Mucosa of rectum (tissue), 2 donors: ENCODE results near the gene SMIM35.

Experiments
- H3K27ac ChIP-seq, 2 donors: one replicate each; pipeline ENCODE4 v1.7.0; 2013; ENCODE audit warnings: inconsistent platforms in 2 of 2, low read depth in 2 of 2, low read length in 2 of 2
- H3K27me3 ChIP-seq, 2 donors: one replicate each; pipeline ENCODE4 v1.7.0; 2013; ENCODE audit warnings: low read length in 2 of 2; ENCODE audit not compliant: control insufficient read depth in 2 of 2, insufficient read depth in 2 of 2
- H3K36me3 ChIP-seq, 2 donors: one replicate each; pipeline ENCODE4 v1.7.0; 2013; ENCODE audit warnings: low read length in 2 of 2; ENCODE audit not compliant: control insufficient read depth in 2 of 2, insufficient read depth in 2 of 2
- H3K4me1 ChIP-seq, 2 donors: one replicate each; pipeline ENCODE4 v1.7.0; 2013; ENCODE audit warnings: low read length in 2 of 2, mild to moderate bottlenecking in 1 of 2; ENCODE audit not compliant: control insufficient read depth in 2 of 2, insufficient read depth in 2 of 2
- H3K4me3 ChIP-seq, 2 donors: one replicate each; pipeline ENCODE4 v1.7.0; 2013; ENCODE audit warnings: low read length in 2 of 2
- H3K9ac ChIP-seq, 2 donors: one replicate each; pipeline ENCODE4 v1.7.0; 2013; ENCODE audit warnings: low read length in 2 of 2, low read depth in 1 of 2, mild to moderate bottlenecking in 1 of 2
- H3K9me3 ChIP-seq, 2 donors: one replicate each; pipeline ENCODE4 v1.7.0; 2013; ENCODE audit warnings: low read length in 2 of 2; ENCODE audit not compliant: control insufficient read depth in 2 of 2
- donor health status: healthy.
- donor health status: Normal muscosa, but diverticular disease.

The SMIM35 gene

DNA sequence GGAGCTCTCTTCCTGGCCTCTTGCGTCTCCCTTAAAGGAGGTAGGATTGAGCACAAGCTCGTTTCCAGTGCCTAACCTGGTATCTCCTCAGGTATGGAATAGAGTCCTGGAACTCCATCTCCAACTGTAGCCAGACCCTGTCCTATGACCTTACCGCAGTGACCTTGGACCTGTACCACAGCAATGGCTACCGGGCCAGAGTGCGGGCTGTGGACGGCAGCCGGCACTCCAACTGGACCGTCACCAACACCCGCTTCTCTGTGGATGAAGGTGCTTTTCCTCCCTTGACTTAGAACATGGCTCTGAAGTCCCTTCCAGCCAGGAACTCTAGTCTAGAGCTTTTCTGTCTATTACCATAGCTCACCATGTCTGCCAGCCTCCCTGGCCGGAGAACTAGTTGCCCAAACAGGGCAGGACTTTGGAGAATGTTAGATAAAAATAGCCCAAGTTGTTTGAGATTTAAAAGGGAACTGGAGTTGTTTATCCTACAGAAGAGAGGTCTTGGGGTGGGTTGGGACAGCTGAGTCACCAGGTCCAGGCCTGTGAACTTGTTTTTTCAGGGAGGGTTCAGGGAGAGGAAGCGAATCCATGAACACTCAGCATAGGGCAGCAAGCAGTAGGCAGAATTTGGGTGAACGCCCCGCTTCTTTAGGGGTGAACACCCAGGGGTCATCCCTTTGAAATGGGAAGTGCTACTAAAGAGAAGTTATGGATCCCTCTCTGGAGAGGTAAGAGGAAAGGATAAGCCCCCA is 97.2 kb downstream of the SMIM35 start:
- Histone ChIP-seq H3K4me3 (peak overlapping the region in 1 of 2 donors; percentile 61), H3K4me1 (peaks cover 9 to 10% of the 10 kb centered on the region in 2 donors), H3K27ac (peak overlapping the region; percentile 34 to 68), H3K9ac (peak overlapping the region; percentile 21 to 47), H3K27me3 (peaks cover 0 to 2% of the 10 kb centered on the region in 2 donors), H3K9me3 (no peaks in the 10 kb centered on the region), H3K36me3 (peaks cover 0 to 21% of the 10 kb centered on the region in 2 donors)

DNA sequence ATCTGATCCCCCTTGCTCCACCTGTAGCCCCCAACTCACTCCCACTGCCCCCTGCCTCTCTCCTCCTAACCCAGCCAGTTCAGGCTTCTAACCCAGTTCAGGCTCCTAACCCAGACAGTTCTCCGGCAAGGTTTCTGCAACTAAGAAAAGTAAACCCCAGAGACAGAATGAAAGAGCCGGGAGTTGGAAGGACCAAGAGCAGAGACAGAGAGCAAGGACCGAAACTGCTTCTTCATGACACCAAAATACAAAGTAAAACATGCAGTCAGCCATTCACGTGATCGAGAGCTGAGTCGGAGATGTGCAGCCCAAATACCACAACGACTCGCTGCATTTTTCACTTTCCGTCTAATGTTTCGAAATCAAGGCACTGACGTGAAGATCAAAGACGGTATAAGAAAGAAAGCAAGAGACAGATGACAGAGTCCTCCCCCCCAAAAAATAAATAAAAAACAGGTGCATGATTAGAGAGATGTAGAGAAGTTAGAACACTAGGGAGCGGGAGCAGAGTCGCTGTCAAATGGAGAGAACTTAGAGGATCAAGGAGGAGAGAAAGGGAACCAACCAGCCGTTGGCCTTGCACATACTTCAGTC is 99.7 kb downstream of the SMIM35 start:
- Histone ChIP-seq H3K4me1 (peaks cover 5 to 9% of the 10 kb centered on the region in 2 donors), H3K9me3 (no peaks in the 10 kb centered on the region), H3K36me3 (peaks cover 0 to 6% of the 10 kb centered on the region in 2 donors), H3K27ac (peak overlapping the region; percentile 78 to 93), H3K4me3 (peak overlapping the region; percentile 72 to 84), H3K27me3 (peaks cover 0 to 2% of the 10 kb centered on the region in 2 donors), H3K9ac (peak overlapping the region; percentile 79 to 84)

DNA sequence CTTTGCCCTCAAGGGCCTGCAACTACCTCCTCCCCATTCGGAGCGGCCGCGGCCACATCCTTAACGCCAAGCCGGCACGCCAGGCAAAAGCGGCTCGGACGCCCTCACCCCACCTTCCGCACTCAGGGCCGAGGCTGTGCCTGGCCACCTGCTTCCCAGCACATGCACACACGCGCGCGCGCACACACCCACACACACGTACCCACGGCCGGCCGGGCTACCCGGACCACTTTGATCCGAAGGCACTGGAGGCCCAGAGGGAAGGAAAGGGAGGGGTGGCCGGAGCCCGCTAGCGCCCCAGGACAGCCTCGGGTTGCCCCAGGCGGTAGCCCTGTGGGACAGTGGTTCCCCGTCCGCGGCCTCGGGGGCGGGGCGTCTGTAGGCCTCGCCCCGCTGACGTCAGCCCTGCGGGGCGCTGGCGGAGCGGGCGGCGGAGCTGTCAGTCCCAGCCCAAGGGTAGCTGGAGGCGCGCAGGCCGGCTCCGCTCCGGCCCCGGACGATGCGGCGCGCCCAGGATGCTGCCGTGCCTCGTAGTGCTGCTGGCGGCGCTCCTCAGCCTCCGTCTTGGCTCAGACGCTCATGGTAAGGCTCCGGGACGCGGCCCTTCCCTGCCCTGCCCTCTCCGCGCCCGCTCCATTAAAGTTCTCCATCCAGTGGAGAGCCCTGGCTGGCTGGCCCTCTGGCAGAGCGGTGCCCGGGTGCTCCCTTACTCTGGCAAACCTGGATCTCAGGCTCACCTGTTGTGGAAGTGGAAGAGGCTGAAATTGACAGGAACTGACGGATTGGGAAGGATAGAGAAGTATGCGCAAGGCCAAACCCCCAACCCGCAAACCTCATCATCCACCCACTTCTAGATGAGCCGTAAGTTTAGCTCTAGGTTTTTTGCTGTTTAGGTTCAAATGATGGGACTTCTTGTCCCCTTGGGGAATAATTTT is 100.5 kb downstream of the SMIM35 start, which contains the start of gene IL10RA:
Gene IL10RA, plus strand, starts transcription at position 442 of the 935 bp plus-strand sequence. Its CDS starts 74 bp downstream, at position 516.
- peak within 1 kb of the TSS; percentile 78 to 93 for H3K27ac ChIP-seq
- H3K9ac ChIP-seq, result peak within 1 kb of the TSS; percentile 79 to 84
- H3K27me3 ChIP-seq, result peaks cover 0 to 2% of the 10 kb centered on the region in 2 donors
- H3K4me1 ChIP-seq, result peaks cover 5 to 9% of the 10 kb centered on the region in 2 donors
- no peaks in the 10 kb centered on the region for H3K9me3 ChIP-seq
- peaks cover 0 to 4% of the 10 kb centered on the region in 2 donors for H3K36me3 ChIP-seq
- H3K4me3 ChIP-seq, result peak within 1 kb of the TSS; percentile 72 to 84

DNA sequence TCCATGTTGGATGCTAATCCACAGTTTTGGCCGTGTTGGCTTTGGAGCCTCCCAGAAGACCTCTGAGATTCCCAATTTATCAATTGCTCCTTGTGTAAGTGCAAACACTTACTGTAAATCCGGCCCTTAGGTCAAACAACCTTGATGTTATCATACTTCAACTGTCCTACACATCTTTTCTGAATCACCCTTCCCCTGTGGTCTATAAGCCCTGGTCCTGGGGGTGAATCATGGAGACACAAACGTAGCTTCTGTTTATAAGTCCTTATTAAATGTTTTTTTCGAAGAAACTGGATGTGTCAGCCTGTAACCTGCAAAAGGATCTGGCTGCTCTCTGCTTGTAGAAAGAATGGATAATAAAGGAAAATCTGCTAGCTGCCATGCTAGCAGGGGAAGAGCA is 102.3 kb downstream of the SMIM35 start:
- Histone ChIP-seq H3K27me3 (peaks cover 0 to 2% of the 10 kb centered on the region in 2 donors), H3K27ac (no peak overlapping the region), H3K4me3 (no peak overlapping the region), H3K36me3 (peaks cover 0 to 4% of the 10 kb centered on the region in 2 donors), H3K9me3 (no peaks in the 10 kb centered on the region), H3K9ac (no peak overlapping the region), H3K4me1 (peaks cover 5 to 9% of the 10 kb centered on the region in 2 donors)

DNA sequence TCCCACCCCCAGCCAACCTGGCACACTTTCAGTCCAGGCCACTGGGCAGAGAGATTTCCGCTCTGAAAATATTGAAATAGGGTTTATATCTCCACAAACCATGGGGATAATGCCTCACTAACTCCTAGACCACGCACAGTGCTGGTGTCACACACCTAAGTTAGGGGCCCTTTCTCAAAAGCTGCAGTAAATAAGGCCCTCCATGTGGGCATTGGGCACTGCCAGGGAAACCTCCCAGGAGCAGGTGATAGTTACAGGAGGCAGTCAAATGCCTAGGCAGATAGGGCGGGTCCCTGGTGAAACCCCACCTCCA is 103.6 kb downstream of the SMIM35 start:
- no peak overlapping the region for H3K27ac ChIP-seq
- H3K9ac ChIP-seq, result no peak overlapping the region
- no peaks in the 10 kb centered on the region for H3K36me3 ChIP-seq
- H3K9me3 ChIP-seq, result no peaks in the 10 kb centered on the region
- H3K4me1 ChIP-seq, result peaks cover 3 to 9% of the 10 kb centered on the region in 2 donors
- no peak overlapping the region for H3K4me3 ChIP-seq
- peaks cover 0 to 2% of the 10 kb centered on the region in 2 donors for H3K27me3 ChIP-seq

DNA sequence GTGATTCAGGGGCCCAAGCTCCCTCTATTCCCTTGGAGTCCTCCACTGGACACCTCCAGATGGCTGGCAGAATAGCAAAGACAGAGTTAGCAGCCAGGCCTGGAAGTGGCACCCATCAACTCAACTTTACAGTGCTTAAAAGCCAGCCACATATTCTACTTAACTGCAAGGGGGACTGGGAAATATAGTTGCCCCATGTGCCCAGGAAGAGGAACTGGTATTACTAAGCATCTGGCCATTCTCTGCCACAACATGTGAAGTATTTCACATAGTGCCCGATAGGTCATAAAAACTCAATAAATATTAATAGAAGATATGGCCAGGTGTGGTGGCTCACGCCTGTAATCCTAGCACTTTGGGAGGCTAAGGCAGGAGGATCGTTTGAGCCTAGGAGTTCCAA is 106.0 kb downstream of the SMIM35 start:
- no peak overlapping the region for H3K4me3 ChIP-seq
- H3K9ac ChIP-seq, result no peak overlapping the region
- no peaks in the 10 kb centered on the region for H3K27me3 ChIP-seq
- no peaks in the 10 kb centered on the region for H3K36me3 ChIP-seq
- H3K9me3 ChIP-seq, result no peaks in the 10 kb centered on the region
- no peak overlapping the region for H3K27ac ChIP-seq
- peaks cover 0 to 2% of the 10 kb centered on the region in 2 donors for H3K4me1 ChIP-seq

DNA sequence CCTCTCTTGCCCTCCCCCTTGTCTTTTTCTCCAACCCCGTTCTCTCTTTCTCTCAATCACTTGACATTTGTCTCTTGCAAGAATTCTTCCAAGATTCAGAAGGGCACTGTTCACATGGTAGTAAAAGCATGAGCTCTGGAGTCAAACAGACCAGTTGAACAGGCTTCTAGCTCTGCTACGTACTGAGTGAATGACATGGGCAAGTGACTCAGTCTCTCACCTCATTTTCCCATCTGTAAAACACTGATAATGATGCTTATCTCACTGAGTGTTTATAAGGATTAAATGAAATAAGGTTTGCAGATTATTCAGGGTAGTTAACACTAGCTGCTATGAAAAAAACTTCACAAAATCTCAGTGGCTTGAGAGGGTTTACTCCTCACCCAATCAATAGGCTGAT is 106.5 kb downstream of the SMIM35 start:
- no peak overlapping the region for H3K4me3 ChIP-seq
- H3K27ac ChIP-seq, result peak overlapping the region in 1 of 2 donors; percentile 20
- H3K36me3 ChIP-seq, result no peaks in the 10 kb centered on the region
- H3K4me1 ChIP-seq, result no peaks in the 10 kb centered on the region
- H3K9me3 ChIP-seq, result no peaks in the 10 kb centered on the region
- no peak overlapping the region for H3K9ac ChIP-seq
- H3K27me3 ChIP-seq, result no peaks in the 10 kb centered on the region

DNA sequence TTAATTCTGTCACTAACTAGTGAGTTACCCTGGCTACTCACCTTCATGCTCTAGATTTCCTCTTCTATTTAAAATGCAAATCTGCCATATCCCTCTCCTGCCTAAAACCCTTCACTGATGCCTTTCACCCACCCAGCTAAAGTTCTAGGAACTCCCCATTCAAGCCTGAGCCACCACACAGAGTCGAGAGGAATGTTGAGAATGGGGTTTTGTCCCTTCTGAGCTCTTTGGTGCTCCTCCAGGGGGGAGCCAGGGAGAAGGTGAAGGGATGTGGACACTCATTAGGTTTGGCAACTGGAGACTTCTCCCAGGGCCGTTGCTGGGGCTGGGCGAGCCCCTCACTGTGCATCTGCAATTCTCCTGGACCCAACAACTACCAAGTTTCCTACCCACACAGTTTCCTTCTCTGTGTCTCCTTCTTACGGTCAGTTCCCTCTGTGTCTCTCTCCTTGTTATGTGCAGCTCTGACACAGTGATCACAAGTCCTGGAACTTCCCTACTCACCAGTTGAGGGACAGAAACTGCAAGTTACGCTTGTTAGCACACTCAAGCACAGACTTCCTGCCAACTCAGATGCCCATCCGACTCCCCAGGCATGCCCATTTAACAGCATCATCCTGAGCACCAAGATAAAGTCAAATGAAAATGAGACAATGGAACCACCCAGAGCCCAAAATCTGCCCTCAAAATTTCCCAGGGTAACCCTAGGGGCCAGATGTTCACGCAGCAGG is 107.1 kb downstream of the SMIM35 start:
- Histone ChIP-seq H3K27ac (peak overlapping the region; percentile 20 to 29), H3K4me3 (no peak overlapping the region), H3K27me3 (no peaks in the 10 kb centered on the region), H3K36me3 (no peaks in the 10 kb centered on the region), H3K9me3 (no peaks in the 10 kb centered on the region), H3K4me1 (no peaks in the 10 kb centered on the region), H3K9ac (peak overlapping the region in 1 of 2 donors; percentile 6)

DNA sequence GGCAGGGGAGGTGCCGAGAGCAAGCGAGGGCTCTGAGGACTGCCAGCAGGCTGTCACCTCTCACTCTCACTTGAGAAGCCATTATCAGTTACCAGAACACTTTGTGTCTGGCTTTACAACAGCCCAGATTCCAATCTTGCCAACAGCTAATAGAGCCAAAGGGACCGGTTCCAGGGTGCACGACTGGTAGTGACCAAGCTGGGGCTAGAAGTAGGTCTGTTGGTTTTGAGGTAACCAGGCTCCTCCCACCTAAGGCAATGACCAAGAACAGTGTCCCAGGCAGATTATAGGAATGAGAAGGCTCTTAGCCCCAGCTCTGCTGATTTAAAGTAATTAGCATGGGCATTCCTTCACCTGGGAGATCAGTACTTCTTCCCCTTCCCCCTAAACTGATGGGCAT is 107.8 kb downstream of the SMIM35 start:
- Histone ChIP-seq H3K4me1 (no peaks in the 10 kb centered on the region), H3K9me3 (no peaks in the 10 kb centered on the region), H3K27ac (no peak overlapping the region), H3K4me3 (no peak overlapping the region), H3K36me3 (no peaks in the 10 kb centered on the region), H3K9ac (peak overlapping the region in 1 of 2 donors; percentile 6), H3K27me3 (no peaks in the 10 kb centered on the region)
